GM12892 (cell line): ENCODE measurements around the gene FYB2.

ENCODE experiments used
- DNase-seq: peaks from one replicate; pipeline ENCODE4 v3.0.0; 2011; ENCODE audit not compliant: insufficient read length
- FAIRE-seq: peaks from 2 replicates; lab custom pipeline; 2011; peaks lifted over from hg19 to GRCh38; lab: Jason Lieb, UNC
- POLR2A ChIP-seq: IDR thresholded peaks from 2 replicates; pipeline ENCODE4 v1.6.1; 2011; ENCODE audit warnings: low read depth, low read length, control low read depth
- POLR2AphosphoS5 ChIP-seq: IDR thresholded peaks from 2 replicates; pipeline ENCODE4 v1.6.1; 2011; ENCODE audit warnings: low read depth, low read length, control low read depth
- TAF1 ChIP-seq: IDR thresholded peaks from 2 replicates; pipeline ENCODE4 v1.6.1; 2011; ENCODE audit warnings: low read depth, mild to moderate bottlenecking, control low read depth, low read length, borderline replicate concordance

The FYB2 gene

GRCh38 chr1:56703747-56704146 is 115.5 kb downstream of the FYB2 start:
- FAIRE-seq (no peak), DNase-seq (no peak)
- TF ChIP-seq POLR2AphosphoS5 (no peak), POLR2A (no peak), TAF1 (no peak)

GRCh38 chr1:56696663-56697062 is 122.5 kb downstream of the FYB2 start:
- DNase-seq (no peak), FAIRE-seq (no peak)
- TF ChIP-seq TAF1 (no peak), POLR2A (no peak), POLR2AphosphoS5 (no peak)

- peak; percentile 40 for FAIRE-seq
- no peak for DNase-seq
- TF ChIP-seq TAF1, result no peak
- no peak for TF ChIP-seq POLR2AphosphoS5
- no peak for TF ChIP-seq POLR2A
Observed at GRCh38 chr1:56688522-56689026, 130.6 kb downstream of the FYB2 start.

- DNase-seq, result no peak
- FAIRE-seq, result no peak
Observed at GRCh38 chr1:56686169-56686568, 133.0 kb downstream of the FYB2 start.

GRCh38 chr1:56683569-56683968 is 135.6 kb downstream of the FYB2 start:
- FAIRE-seq (no peak), DNase-seq (no peak)
- TF ChIP-seq POLR2AphosphoS5 (no peak), POLR2A (no peak), TAF1 (no peak)

More at GRCh38 chr1:56686169-56686568, 133.0 kb downstream of the FYB2 start:
- TF ChIP-seq TAF1 (no peak), POLR2AphosphoS5 (no peak), POLR2A (no peak)

GRCh38 chr1:56676571-56677035 is 142.6 kb downstream of the FYB2 start:
- TF ChIP-seq TAF1 (no peak), POLR2A (no peak)

GRCh38 chr1:56675763-56676162 is 143.4 kb downstream of the FYB2 start:
- no peak for DNase-seq
- TF ChIP-seq TAF1 (no peak), POLR2A (no peak), POLR2AphosphoS5 (no peak)
- FAIRE-seq, result no peak

More at GRCh38 chr1:56676571-56677035, 142.6 kb downstream of the FYB2 start:
- DNase-seq, result no peak
- no peak for FAIRE-seq

GRCh38 chr1:56672579-56672978 is 146.6 kb downstream of the FYB2 start:
- TF ChIP-seq POLR2A (no peak), POLR2AphosphoS5 (no peak)

GRCh38 chr1:56671542-56671941 is 147.7 kb downstream of the FYB2 start:
- TF ChIP-seq POLR2A (no peak), POLR2AphosphoS5 (no peak), TAF1 (no peak)
- DNase-seq (no peak), FAIRE-seq (no peak)

More at GRCh38 chr1:56672579-56672978, 146.6 kb downstream of the FYB2 start:
- FAIRE-seq (no peak), DNase-seq (no peak)

- TF ChIP-seq POLR2AphosphoS5 (no peak), POLR2A (no peak), TAF1 (no peak)
- FAIRE-seq, result no peak
Observed at GRCh38 chr1:56671085-56671484, 148.1 kb downstream of the FYB2 start.

GRCh38 chr1:56670350-56670749 is 148.9 kb downstream of the FYB2 start:
- DNase-seq, result no peak
- no peak for TF ChIP-seq POLR2A
- FAIRE-seq, result no peak

More at GRCh38 chr1:56671085-56671484, 148.1 kb downstream of the FYB2 start:
- no peak for DNase-seq
